CD14-positive monocyte (primary cell): ENCODE results near the gene ELAC1. TPM values are rescaled to one million over a fixed set of nuclear protein-coding genes. Genes with fewer than 3 reads are reported as not detected.

Source experiments
- DNase-seq, 3 donors: peaks; one replicate each; pipeline ENCODE4 v3.0.0-alpha.2; 2011 to 2022
- H2AFZ ChIP-seq: 2 replicates; pipeline ENCODE4 v1.6.0; 2012; ENCODE audit warnings: mild to moderate bottlenecking, low read depth, low read length, inconsistent platforms; ENCODE audit not compliant: insufficient read depth, poor library complexity, severe bottlenecking
- H3K27ac ChIP-seq, 2 donors: 1 replicate in 1 of 2; 2 replicates in 1 of 2; pipeline ENCODE4 v1.5.1; 2012 to 2013; ENCODE audit warnings: low read length in 2 of 2, control low read depth in 1 of 2, inconsistent platforms in 1 of 2, low read depth in 1 of 2, mild to moderate bottlenecking in 1 of 2
- H3K27me3 ChIP-seq, 2 donors: one replicate each; pipeline versions ENCODE4 v1.6.0 to v1.6.1; 2011 to 2013; ENCODE audit warnings: low read length in 2 of 2; ENCODE audit not compliant: control insufficient read depth in 2 of 2, insufficient read depth in 2 of 2
- H3K36me3 ChIP-seq, 2 donors: replicated peaks in 1 of 2; 1 replicate in 1 of 2; 2 replicates in 1 of 2; pipeline versions ENCODE4 v1.5.1 to v1.6.1; 2012 to 2013; ENCODE audit warnings: low read length in 2 of 2, control low read depth in 1 of 2, inconsistent platforms in 1 of 2, mild to moderate bottlenecking in 1 of 2; ENCODE audit not compliant: insufficient read depth in 2 of 2, control insufficient read depth in 1 of 2
- H3K4me1 ChIP-seq, 2 donors: 1 replicate in 1 of 2; 2 replicates in 1 of 2; pipeline versions ENCODE4 v1.5.1 to v1.6.1; 2012 to 2013; ENCODE audit warnings: low read length in 2 of 2, control low read depth in 1 of 2, inconsistent platforms in 1 of 2, mild to moderate bottlenecking in 1 of 2, moderate library complexity in 1 of 2; ENCODE audit not compliant: insufficient read depth in 2 of 2, control insufficient read depth in 1 of 2
- H3K4me2 ChIP-seq: replicated peaks from 2 replicates; pipeline ENCODE3; 2012; ENCODE audit warnings: low read length, moderate library complexity, mild to moderate bottlenecking; ENCODE audit not compliant: poor library complexity, severe bottlenecking; ENCODE audit errors: extremely low read depth
- H3K4me3 ChIP-seq, 3 experiments: fragments of 200-600 bp in 1 of 3; sonication (generic) in 1 of 3; replicated peaks in 1 of 3; 1 replicate in 2 of 3; 2 replicates in 1 of 3; pipeline ENCODE4 v1.5.1; 2011 to 2013; ENCODE audit warnings: low read length in 3 of 3, mild to moderate bottlenecking in 3 of 3, control low read depth in 2 of 3, low read depth in 2 of 3, inconsistent platforms in 1 of 3, moderate library complexity in 1 of 3
- H3K79me2 ChIP-seq: 2 replicates; pipeline ENCODE4 v1.6.0; 2012; ENCODE audit warnings: mild to moderate bottlenecking, control low read depth, inconsistent platforms, low read length, moderate library complexity; ENCODE audit not compliant: insufficient read depth
- H3K9ac ChIP-seq: 2 replicates; pipeline ENCODE4 v1.6.0; 2017; ENCODE audit warnings: low read length, mild to moderate bottlenecking; ENCODE audit not compliant: insufficient read depth, poor library complexity, severe bottlenecking
- H3K9me3 ChIP-seq, 2 donors: replicated peaks in 1 of 2; 1 replicate in 1 of 2; 2 replicates in 1 of 2; pipeline versions ENCODE4 v1.5.1 to v1.6.1; 2012 to 2013; ENCODE audit warnings: low read length in 2 of 2, control low read depth in 1 of 2; ENCODE audit not compliant: control insufficient read depth in 1 of 2, insufficient read depth in 1 of 2
- H4K20me1 ChIP-seq: 2 replicates; pipeline ENCODE4 v1.6.0; 2012; ENCODE audit warnings: mild to moderate bottlenecking, low read length, control low read depth, moderate library complexity; ENCODE audit not compliant: insufficient read depth
- H3K27ac Mint-ChIP-seq, 7 donors: one replicate each; pipeline ENCODE4 v1.8.0; 2020; ENCODE audit warnings: mild to moderate bottlenecking in 7 of 7, mixed read lengths in 7 of 7, moderate library complexity in 6 of 7, inconsistent platforms in 2 of 7
- H3K27me3 Mint-ChIP-seq, 3 donors: one replicate each; pipeline ENCODE4 v1.8.0; 2021 to 2022; ENCODE audit warnings: low read depth in 3 of 3, mild to moderate bottlenecking in 3 of 3, mixed read lengths in 3 of 3, moderate library complexity in 3 of 3, inconsistent platforms in 1 of 3
- H3K36me3 Mint-ChIP-seq, 2 donors: one replicate each; pipeline ENCODE4 v1.8.0; 2020; ENCODE audit warnings: mixed read lengths in 2 of 2, inconsistent platforms in 1 of 2, mild to moderate bottlenecking in 1 of 2
- H3K4me1 Mint-ChIP-seq: one replicate; pipeline ENCODE4 v1.8.0; 2020; ENCODE audit warnings: mild to moderate bottlenecking, mixed read lengths
- H3K4me3 Mint-ChIP-seq, 2 donors: one replicate each; pipeline ENCODE4 v1.8.0; 2020; ENCODE audit warnings: mild to moderate bottlenecking in 2 of 2, mixed read lengths in 2 of 2, moderate library complexity in 1 of 2
- H3K9me3 Mint-ChIP-seq, 7 donors: one replicate each; pipeline ENCODE4 v1.8.0; 2020 to 2022; ENCODE audit warnings: mixed read lengths in 7 of 7, mild to moderate bottlenecking in 6 of 7, moderate library complexity in 6 of 7, inconsistent platforms in 2 of 7
- CTCF ChIP-seq: fragments of 200-600 bp; IDR thresholded peaks from one replicate; pipeline ENCODE4 v1.8.0; 2022; ENCODE audit warnings: antibody characterized with exemption, mild to moderate bottlenecking
- WGBS: methylation state at CpG from one replicate; pipeline ENCODE4 v1.1.5; 2013; ENCODE audit warnings: missing lambda C conversion rate; ENCODE audit not compliant: insufficient coverage; 5-methylcytosine and 5-hydroxymethylcytosine counted together
- intact Hi-C, 2 donors: fragments of 100-400 bp; cut with micrococcal nuclease; formaldehyde crosslinking; loops; one replicate each; pipeline versions ENCODE4 v1.15.0 to v1.15.1; 2023
- polyA plus RNA-seq, 3 donors: library from polyadenylated mRNA; depleted of rRNA in 1 of 3; unstranded in 2 of 3; stranded (reverse) in 1 of 3; fragments of 300-500 nt in 2 of 3; fragments of >200 nt in 1 of 3; fragmentation: Illumina TruSeq in 2 of 3; gene quantifications; 1 replicate in 2 of 3; 2 replicates in 1 of 3; pipeline ENCODE4 v1.2.3, GENCODE V29; 2012 to 2021

The ELAC1 gene
- polyA plus RNA-seq, 3 donors, result 2.6 to 11.5 (median 4.5) TPM

GRCh38 chr18:50987261-50987660, 19.4 kb downstream of the ELAC1 start:
- intact Hi-C loops, result no loop called here
- no peaks in the 10 kb centered on the region for H3K9me3 ChIP-seq
- TF ChIP-seq CTCF, result no peak
- H2AFZ ChIP-seq, result no peak overlapping the region
- peaks cover 16 to 48% of the 10 kb centered on the region in 2 donors for H3K36me3 ChIP-seq
- WGBS, result 70% methylated on average over 1 of the region's 2 CpGs
- no peaks in the 10 kb centered on the region for H3K27me3 ChIP-seq
- H4K20me1 ChIP-seq, result no peaks in the 10 kb centered on the region
- H3K4me3 ChIP-seq, result no peak overlapping the region
- no peaks in the 10 kb centered on the region for H3K79me2 ChIP-seq
- H3K27ac ChIP-seq, result no peak overlapping the region
- Mint-ChIP-seq H3K4me1 (no peaks in the 10 kb centered on the region), H3K9me3 (peaks cover 0 to 1% (median 0%) of the 10 kb centered on the region in 7 donors), H3K36me3 (peaks cover 25 to 31% of the 10 kb centered on the region in 2 donors), H3K27ac (no peak overlapping the region), H3K27me3 (no peaks in the 10 kb centered on the region), H3K4me3 (no peak overlapping the region)
- no peak overlapping the region for H3K4me2 ChIP-seq
- H3K9ac ChIP-seq, result no peak overlapping the region
- no peaks in the 10 kb centered on the region for H3K4me1 ChIP-seq
- DNase-seq, result no peak

DNA sequence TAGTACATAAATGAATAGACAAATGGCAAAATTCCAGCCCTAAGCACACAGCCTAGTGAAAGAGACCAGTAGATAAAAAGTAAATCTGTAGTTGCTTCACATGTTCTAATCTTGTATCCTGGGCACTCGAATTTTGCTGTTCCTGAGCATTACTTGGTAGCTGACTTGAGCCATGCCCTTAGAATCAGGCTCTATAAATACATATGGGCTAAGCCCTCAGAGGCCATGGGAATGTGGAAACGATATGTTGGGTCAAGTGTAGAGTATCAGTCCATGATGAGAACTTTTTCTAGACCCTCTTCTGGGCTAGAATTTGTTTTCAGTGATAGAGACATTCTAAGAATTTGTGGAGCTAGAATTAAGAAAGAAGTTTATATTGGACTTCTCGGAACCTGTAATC, 21.9 kb downstream of the ELAC1 start:
- Mint-ChIP-seq H3K4me3 (no peak overlapping the region), H3K4me1 (no peaks in the 10 kb centered on the region)

More for the DNA sequence above, 21.9 kb downstream of the ELAC1 start:
- H3K4me1 ChIP-seq, result no peaks in the 10 kb centered on the region
- no peak overlapping the region for H3K27ac ChIP-seq
- peaks cover 11 to 36% of the 10 kb centered on the region in 2 donors for H3K36me3 ChIP-seq
- WGBS, result 92% methylated on average over 2 of the region's 3 CpGs
- TF ChIP-seq CTCF, result no peak
- Mint-ChIP-seq H3K27ac (no peak overlapping the region), H3K36me3 (peaks cover 16 to 22% of the 10 kb centered on the region in 2 donors), H3K27me3 (no peaks in the 10 kb centered on the region), H3K9me3 (peaks cover 0 to 3% (median 0%) of the 10 kb centered on the region in 7 donors)
- H3K9me3 ChIP-seq, result no peaks in the 10 kb centered on the region
- H4K20me1 ChIP-seq, result no peaks in the 10 kb centered on the region
- no peak overlapping the region for H2AFZ ChIP-seq
- no peaks in the 10 kb centered on the region for H3K27me3 ChIP-seq
- no peak overlapping the region for H3K9ac ChIP-seq
- H3K79me2 ChIP-seq, result no peaks in the 10 kb centered on the region
- intact Hi-C loops, result no loop called here
- no peak for DNase-seq
- H3K4me3 ChIP-seq, result no peak overlapping the region
- H3K4me2 ChIP-seq, result no peak overlapping the region
